ENCODE data around the gene COL23A1.

Gene COL23A1

GRCh38 chr5:178287791-178288105 lies 302.4 kb downstream of the COL23A1 start:
- no peak overlapping the region for H3K4me2 ChIP-seq (ENCODE audit: low read length)

GRCh38 chr5:178287091-178287790 lies 303.0 kb downstream of the COL23A1 start:
- Histone ChIP-seq H3K9ac (ENCODE audit: low read length) (no peak overlapping the region), H3K4me1 (ENCODE audit: low read length) (no peaks in the 10 kb centered on the region), H4K20me1 (ENCODE audit: insufficient read depth, low read length) (no peaks in the 10 kb centered on the region), H3K36me3 (replicated peaks; ENCODE audit: low read depth, low read length) (no peaks in the 10 kb centered on the region), H3K79me2 (ENCODE audit: low read length) (no peaks in the 10 kb centered on the region), H3K4me3 (ENCODE audit: low read length) (no peak overlapping the region), H3K27ac (ENCODE audit: low read length) (no peak overlapping the region), H3K27me3 (ENCODE audit: low read depth, low read length) (peaks cover 16% of the 10 kb centered on the region; the same call in 1 of the 2 replicates), H2AFZ (ENCODE audit: low read depth, low read length) (no peak overlapping the region), H3K4me2 (ENCODE audit: low read length) (no peak overlapping the region), H3K9me3 (ENCODE audit: insufficient read depth, low read length) (no peaks in the 10 kb centered on the region)
- TF ChIP-seq EZH2phosphoT487 (IDR thresholded peaks at IDR 0.05; ENCODE audit: low read depth) (no peak), CTCF (IDR thresholded peaks at IDR 0.05; ENCODE audit: low read depth, low read length) (no peak)

More at GRCh38 chr5:178287791-178288105, 302.4 kb downstream of the COL23A1 start:
- H2AFZ ChIP-seq (ENCODE audit: low read depth, low read length), result no peak overlapping the region
- no peaks in the 10 kb centered on the region for H3K36me3 ChIP-seq (replicated peaks; ENCODE audit: low read depth, low read length)
- no peak overlapping the region for H3K9ac ChIP-seq (ENCODE audit: low read length)
- peaks cover 16% of the 10 kb centered on the region; the same call in 1 of the 2 replicates for H3K27me3 ChIP-seq (ENCODE audit: low read depth, low read length)
- no peaks in the 10 kb centered on the region for H4K20me1 ChIP-seq (ENCODE audit: insufficient read depth, low read length)
- H3K27ac ChIP-seq (ENCODE audit: low read length), result no peak overlapping the region
- no peaks in the 10 kb centered on the region for H3K4me1 ChIP-seq (ENCODE audit: low read length)
- no peak overlapping the region for H3K4me3 ChIP-seq (ENCODE audit: low read length)
- H3K9me3 ChIP-seq (ENCODE audit: insufficient read depth, low read length), result no peaks in the 10 kb centered on the region
- TF ChIP-seq EZH2phosphoT487 (IDR thresholded peaks at IDR 0.05; ENCODE audit: low read depth) (no peak), CTCF (IDR thresholded peaks at IDR 0.05; ENCODE audit: low read depth, low read length) (no peak)
- no peaks in the 10 kb centered on the region for H3K79me2 ChIP-seq (ENCODE audit: low read length)

GRCh38 chr5:178286226-178287090 lies 303.7 kb downstream of the COL23A1 start:
- H3K27me3 ChIP-seq (ENCODE audit: low read depth, low read length), result peaks cover 16% of the 10 kb centered on the region; the same call in 1 of the 2 replicates
- no peaks in the 10 kb centered on the region for H3K4me1 ChIP-seq (ENCODE audit: low read length)

More at GRCh38 chr5:178286226-178287090, 303.7 kb downstream of the COL23A1 start:
- H3K4me3 ChIP-seq (ENCODE audit: low read length), result no peak overlapping the region
- no peaks in the 10 kb centered on the region for H3K9me3 ChIP-seq (ENCODE audit: insufficient read depth, low read length)
- no peaks in the 10 kb centered on the region for H3K36me3 ChIP-seq (replicated peaks; ENCODE audit: low read depth, low read length)
- no peak overlapping the region for H3K27ac ChIP-seq (ENCODE audit: low read length)
- no peak overlapping the region for H2AFZ ChIP-seq (ENCODE audit: low read depth, low read length)
- H3K4me2 ChIP-seq (ENCODE audit: low read length), result no peak overlapping the region
- no peak overlapping the region for H3K9ac ChIP-seq (ENCODE audit: low read length)
- no peaks in the 10 kb centered on the region for H4K20me1 ChIP-seq (ENCODE audit: insufficient read depth, low read length)
- TF ChIP-seq CTCF (IDR thresholded peaks at IDR 0.05; ENCODE audit: low read depth, low read length) (no peak), EZH2phosphoT487 (IDR thresholded peaks at IDR 0.05; ENCODE audit: low read depth) (no peak)
- H3K79me2 ChIP-seq (ENCODE audit: low read length), result no peaks in the 10 kb centered on the region

All from OCI-LY3 (cell line).